Measurements from ENCODE around the gene CCDC85B.
A peak's percentile ranks its signal among the peaks of the same experiment; 100 is the strongest.
"Not testable (repeated sequence)": the region's sequence is repeated elsewhere in the genome, so short reads cannot be mapped to it uniquely, and the experiment has no call there.

Gene CCDC85B

GRCh38 chr11:65891219-65892136 lies 1.0 kb downstream of the CCDC85B start:
- peak overlapping the region; percentile 57 for H3K4me3 ChIP-seq (replicated peaks; ENCODE audit: low read depth, low read length)
- TF ChIP-seq CTCF (IDR thresholded peaks at IDR 0.05; ENCODE audit: low read depth, low read length, missing control alignments), result peak; percentile 35
- DNase-seq (ENCODE audit: extremely low read depth, low read depth), result no peak

GRCh38 chr11:65892137-65892540 lies 1.7 kb downstream of the CCDC85B start:
- DNase-seq (ENCODE audit: extremely low read depth, low read depth), result not testable (repeated sequence)

GRCh38 chr11:65892661-65893317 lies 2.3 kb downstream of the CCDC85B start:
- TF ChIP-seq CTCF (IDR thresholded peaks at IDR 0.05; ENCODE audit: low read depth, low read length, missing control alignments), result no peak
- H3K4me3 ChIP-seq (replicated peaks; ENCODE audit: low read depth, low read length), result peak overlapping the region; percentile 57
- DNase-seq (ENCODE audit: extremely low read depth, low read depth), result no peak

More at GRCh38 chr11:65892137-65892540, 1.7 kb downstream of the CCDC85B start:
- peak overlapping the region; percentile 57 for H3K4me3 ChIP-seq (replicated peaks; ENCODE audit: low read depth, low read length)

GRCh38 chr11:65894034-65894591 lies 3.6 kb downstream of the CCDC85B start:
- no peak for DNase-seq (ENCODE audit: extremely low read depth, low read depth)
- no peak for TF ChIP-seq CTCF (IDR thresholded peaks at IDR 0.05; ENCODE audit: low read depth, low read length, missing control alignments)
- peak overlapping the region; percentile 21 for H3K4me3 ChIP-seq (replicated peaks; ENCODE audit: low read depth, low read length)

- H3K4me3 ChIP-seq (replicated peaks; ENCODE audit: low read depth, low read length), result peak overlapping the region; percentile 71
- DNase-seq (ENCODE audit: extremely low read depth, low read depth), result no peak
- TF ChIP-seq CTCF (IDR thresholded peaks at IDR 0.05; ENCODE audit: low read depth, low read length, missing control alignments), result no peak
Measured at GRCh38 chr11:65895482-65895981, 5.1 kb downstream of the CCDC85B start.

- DNase-seq (ENCODE audit: extremely low read depth, low read depth), result no peak
- peak overlapping the region; percentile 71 for H3K4me3 ChIP-seq (replicated peaks; ENCODE audit: low read depth, low read length)
- TF ChIP-seq CTCF (IDR thresholded peaks at IDR 0.05; ENCODE audit: low read depth, low read length, missing control alignments), result no peak
Measured at GRCh38 chr11:65896034-65896999, 5.8 kb downstream of the CCDC85B start.

All from HFF-Myc (cell line).